Measurements from ENCODE around the gene KCNA2. TPM values are rescaled to one million over a fixed set of nuclear protein-coding genes. Genes with fewer than 3 reads are reported as not detected.

The KCNA2 gene
- polyA plus RNA-seq, 1 donor (not counting 4 experiments of a cell fraction or from before 2014, with no cell fraction given): 0.03 TPM

GRCh38 chr1:110557481-110557880 is 48.7 kb downstream of the KCNA2 start:
- Histone ChIP-seq H3K4me1 (ENCODE audit: control insufficient read depth, extremely low read depth, insufficient read depth, low read length) (no peaks in the 10 kb centered on the region), H3K9me3 (ENCODE audit: control insufficient read depth, low read depth, low read length) (no peaks in the 10 kb centered on the region), H4K20me1 (ENCODE audit: control insufficient read depth, extremely low read depth, insufficient read depth, low read length) (no peaks in the 10 kb centered on the region), H3K4me3 (ENCODE audit: control insufficient read depth in 2 of 3, extremely low read depth in 1 of 3, insufficient read depth in 2 of 3, low read depth in 1 of 3, low read length in 3 of 3) (no peak overlapping the region), H3K9ac (ENCODE audit: control insufficient read depth, extremely low read depth, insufficient read depth, low read length) (no peak overlapping the region), H3K9me1 (ENCODE audit: control insufficient read depth, extremely low read depth, insufficient read depth, low read length) (no peaks in the 10 kb centered on the region), H3K79me2 (ENCODE audit: control insufficient read depth, insufficient read depth, low read length) (no peaks in the 10 kb centered on the region), H2AFZ (ENCODE audit: control insufficient read depth, low read length) (no peak overlapping the region), H3K4me2 (ENCODE audit: control insufficient read depth, extremely low read depth, insufficient read depth, low read depth, low read length) (no peak overlapping the region), H3K36me3 (ENCODE audit: control insufficient read depth in 2 of 2, extremely low read depth in 1 of 2, insufficient read depth in 2 of 2, low read length in 2 of 2) (no peaks in the 10 kb centered on the region), H3K27ac (ENCODE audit: control insufficient read depth, insufficient read depth, low read length) (no peak overlapping the region), H3K27me3 (ENCODE audit: control insufficient read depth, extremely low read depth, insufficient read depth, low read length) (peaks cover 32% of the 10 kb centered on the region)
- FAIRE-seq (no peak), DNase-seq (ENCODE audit: low read depth, low spot score) (no peak)
- no peak for TF ChIP-seq EZH2 (IDR thresholded peaks at IDR 0.05; ENCODE audit: low read length)
- TF ChIP-seq, protein P1, sequence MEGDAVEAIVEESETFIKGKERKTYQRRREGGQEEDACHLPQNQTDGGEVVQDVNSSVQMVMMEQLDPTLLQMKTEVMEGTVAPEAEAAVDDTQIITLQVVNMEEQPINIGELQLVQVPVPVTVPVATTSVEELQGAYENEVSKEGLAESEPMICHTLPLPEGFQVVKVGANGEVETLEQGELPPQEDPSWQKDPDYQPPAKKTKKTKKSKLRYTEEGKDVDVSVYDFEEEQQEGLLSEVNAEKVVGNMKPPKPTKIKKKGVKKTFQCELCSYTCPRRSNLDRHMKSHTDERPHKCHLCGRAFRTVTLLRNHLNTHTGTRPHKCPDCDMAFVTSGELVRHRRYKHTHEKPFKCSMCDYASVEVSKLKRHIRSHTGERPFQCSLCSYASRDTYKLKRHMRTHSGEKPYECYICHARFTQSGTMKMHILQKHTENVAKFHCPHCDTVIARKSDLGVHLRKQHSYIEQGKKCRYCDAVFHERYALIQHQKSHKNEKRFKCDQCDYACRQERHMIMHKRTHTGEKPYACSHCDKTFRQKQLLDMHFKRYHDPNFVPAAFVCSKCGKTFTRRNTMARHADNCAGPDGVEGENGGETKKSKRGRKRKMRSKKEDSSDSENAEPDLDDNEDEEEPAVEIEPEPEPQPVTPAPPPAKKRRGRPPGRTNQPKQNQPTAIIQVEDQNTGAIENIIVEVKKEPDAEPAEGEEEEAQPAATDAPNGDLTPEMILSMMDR (optimal IDR thresholded peaks at IDR 0.05 in 1 of 3, IDR thresholded peaks at IDR 0.05 in 1 of 3, conservative IDR thresholded peaks at IDR 0.05 in 1 of 3; ENCODE audit: extremely low read depth in 1 of 3, insufficient read depth in 2 of 3, low read length in 3 of 3): no peak
- dilution Hi-C loops (cut with MboI; ENCODE audit: extremely low pct_ligation_motif_present, low sequenced_read_pairs): no loop called here

DNA sequence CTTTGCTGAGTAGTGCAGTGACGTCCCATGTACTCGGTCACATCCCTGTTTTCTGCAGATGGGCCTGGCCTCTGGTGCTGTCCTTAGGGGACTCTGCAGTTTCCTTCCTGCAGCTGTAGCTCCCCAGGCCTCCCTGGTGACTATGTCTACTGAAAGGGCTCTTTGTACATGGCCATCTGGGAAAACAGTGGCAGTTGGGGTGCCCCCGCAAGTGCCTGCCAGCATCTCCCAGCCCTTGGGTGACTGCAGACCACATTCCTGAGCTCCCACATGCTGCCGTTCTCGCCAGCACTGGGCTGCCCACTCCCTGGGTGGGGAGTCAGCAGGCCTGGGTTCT is 49.7 kb downstream of the KCNA2 start:
- no peak for DNase-seq (ENCODE audit: low read depth, low spot score)
- no peak for FAIRE-seq
- H3K27ac ChIP-seq (ENCODE audit: control insufficient read depth, insufficient read depth, low read length): no peak overlapping the region
- H3K9ac ChIP-seq (ENCODE audit: control insufficient read depth, extremely low read depth, insufficient read depth, low read length): no peak overlapping the region
- dilution Hi-C loops (cut with MboI; ENCODE audit: extremely low pct_ligation_motif_present, low sequenced_read_pairs): no loop called here
- H3K27me3 ChIP-seq (ENCODE audit: control insufficient read depth, extremely low read depth, insufficient read depth, low read length): peaks cover 32% of the 10 kb centered on the region
- H3K9me1 ChIP-seq (ENCODE audit: control insufficient read depth, extremely low read depth, insufficient read depth, low read length): no peaks in the 10 kb centered on the region
- H3K4me2 ChIP-seq (ENCODE audit: control insufficient read depth, extremely low read depth, insufficient read depth, low read depth, low read length): no peak overlapping the region
- H3K9me3 ChIP-seq (ENCODE audit: control insufficient read depth, low read depth, low read length): no peaks in the 10 kb centered on the region
- no peak overlapping the region for H2AFZ ChIP-seq (ENCODE audit: control insufficient read depth, low read length)
- no peaks in the 10 kb centered on the region for H3K79me2 ChIP-seq (ENCODE audit: control insufficient read depth, insufficient read depth, low read length)
- no peak overlapping the region for H3K4me3 ChIP-seq (ENCODE audit: control insufficient read depth in 2 of 3, extremely low read depth in 1 of 3, insufficient read depth in 2 of 3, low read depth in 1 of 3, low read length in 3 of 3)
- no peaks in the 10 kb centered on the region for H3K36me3 ChIP-seq (ENCODE audit: control insufficient read depth in 2 of 2, extremely low read depth in 1 of 2, insufficient read depth in 2 of 2, low read length in 2 of 2)
- no peaks in the 10 kb centered on the region for H4K20me1 ChIP-seq (ENCODE audit: control insufficient read depth, extremely low read depth, insufficient read depth, low read length)
- H3K4me1 ChIP-seq (ENCODE audit: control insufficient read depth, extremely low read depth, insufficient read depth, low read length): no peaks in the 10 kb centered on the region
- no peak for TF ChIP-seq EZH2 (IDR thresholded peaks at IDR 0.05; ENCODE audit: low read length)
- TF ChIP-seq, protein P1 (optimal IDR thresholded peaks at IDR 0.05 in 1 of 3, IDR thresholded peaks at IDR 0.05 in 1 of 3, conservative IDR thresholded peaks at IDR 0.05 in 1 of 3; ENCODE audit: extremely low read depth in 1 of 3, insufficient read depth in 2 of 3, low read length in 3 of 3): no peak

Data from keratinocyte (primary cell).